ENCODE data around the gene NAT9. TPM values are rescaled to one million over a fixed set of nuclear protein-coding genes. Genes with fewer than 3 reads are reported as not detected.
A peak's percentile ranks its signal among the peaks of the same experiment; 100 is the strongest.

Gene NAT9
- total RNA-seq, 2 donors from 2014 or later = 28.4 to 52.6 TPM

DNA sequence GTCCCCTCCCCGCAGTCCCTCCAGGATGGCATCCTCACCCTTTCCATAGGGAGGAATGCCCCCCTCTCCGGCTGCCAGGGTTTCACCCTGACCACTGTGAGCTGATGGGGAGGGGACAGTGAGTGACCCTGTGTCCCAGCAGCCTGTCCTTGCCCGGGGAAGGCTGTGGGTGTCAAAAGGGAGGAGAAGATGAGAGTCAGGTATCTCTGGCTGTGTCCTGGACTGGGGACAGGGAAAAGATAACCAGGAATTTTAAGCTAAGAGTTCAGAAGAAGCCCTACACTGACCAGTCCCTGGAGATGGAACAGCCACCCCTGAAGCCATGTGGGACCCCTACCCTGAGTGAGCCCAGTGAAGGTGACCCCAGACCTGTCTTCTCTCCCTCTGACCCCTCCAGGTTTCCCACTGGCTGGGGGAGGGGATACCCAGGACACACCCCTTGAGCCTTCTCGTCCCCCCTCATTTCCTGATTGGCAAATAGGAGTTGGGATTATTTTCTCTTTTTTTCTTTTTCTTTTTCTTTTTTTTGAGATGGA, 11.3 kb downstream of the NAT9 start:
- no peak for DNase-seq
- H3K27me3 ChIP-seq = no peaks in the 10 kb centered on the region
- H3K9ac ChIP-seq (ENCODE audit: low read depth in 2 of 2, low read length in 2 of 2) = peak overlapping the region in 1 of 2 donors; percentile 32
- H3K4me3 ChIP-seq = no peak overlapping the region
- peaks cover 14% of the 10 kb centered on the region for H3K4me1 ChIP-seq
- no peak for TF ChIP-seq CTCF (IDR thresholded peaks at IDR 0.05)
- H3K27ac ChIP-seq = no peak overlapping the region
- intact Hi-C loops (cut with DNase I) = no loop called here
- no peaks in the 10 kb centered on the region for H3K9me3 ChIP-seq
- H3K36me3 ChIP-seq = peaks cover 4% of the 10 kb centered on the region

DNA sequence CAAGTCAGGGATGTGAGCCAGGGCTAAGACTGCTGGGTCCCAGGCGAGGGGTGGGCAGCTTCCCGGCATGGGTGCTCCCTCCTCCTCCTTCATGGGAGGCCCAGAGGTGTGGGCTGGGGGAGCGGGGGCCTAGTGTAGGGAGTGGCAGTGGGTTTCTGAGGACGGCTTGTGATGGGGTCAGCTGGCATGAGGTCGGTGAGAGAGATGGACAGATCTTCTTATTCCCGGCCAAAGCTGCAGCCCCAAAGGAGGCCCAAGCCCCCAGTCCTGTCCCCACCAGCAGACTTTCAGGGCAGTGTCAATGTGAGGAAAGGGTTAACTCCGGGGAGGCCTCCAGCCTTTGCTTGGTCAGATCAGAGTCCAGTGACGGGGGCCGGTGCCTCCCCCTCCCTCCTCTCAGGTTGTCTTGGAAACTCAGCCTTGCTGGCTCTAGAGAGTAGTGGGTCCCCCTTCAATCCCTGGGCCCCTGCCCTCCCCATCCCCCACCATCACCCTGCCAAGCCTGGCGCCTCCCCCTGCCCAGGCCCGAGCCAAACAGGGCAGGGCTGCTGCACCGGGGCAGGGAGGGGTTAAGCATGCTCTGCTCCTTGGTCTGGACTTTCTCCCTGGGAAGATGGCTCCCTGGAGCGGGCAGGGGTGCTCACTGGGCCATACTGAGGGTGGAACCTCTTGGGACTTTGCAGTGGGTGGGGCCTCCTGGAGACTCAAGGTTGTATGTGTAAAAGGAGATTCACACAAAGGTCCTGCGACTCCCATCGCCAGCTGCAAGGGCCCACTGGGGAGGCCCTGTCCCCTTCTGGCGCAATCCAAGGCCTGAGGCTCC, 12.4 kb downstream of the NAT9 start:
- intact Hi-C loops (cut with DNase I) = no loop called here
- no peak for TF ChIP-seq CTCF (IDR thresholded peaks at IDR 0.05)
- Histone ChIP-seq H3K4me1 (peaks cover 21% of the 10 kb centered on the region), H3K36me3 (peaks cover 4% of the 10 kb centered on the region), H3K27me3 (no peaks in the 10 kb centered on the region), H3K27ac (no peak overlapping the region), H3K9me3 (no peaks in the 10 kb centered on the region), H3K4me3 (no peak overlapping the region), H3K9ac (ENCODE audit: low read depth in 2 of 2, low read length in 2 of 2) (peak overlapping the region; percentile 30 to 32)
- peak; percentile 81 for DNase-seq

- DNase-seq = no peak
- Histone ChIP-seq H3K4me3 (no peak overlapping the region), H3K27me3 (no peaks in the 10 kb centered on the region), H3K27ac (no peak overlapping the region), H3K9ac (ENCODE audit: low read depth in 2 of 2, low read length in 2 of 2) (no peak overlapping the region), H3K9me3 (no peaks in the 10 kb centered on the region), H3K36me3 (peaks cover 2% of the 10 kb centered on the region), H3K4me1 (peaks cover 39% of the 10 kb centered on the region)
- intact Hi-C loops (cut with DNase I) = no loop called here
- no peak for TF ChIP-seq CTCF (IDR thresholded peaks at IDR 0.05)
Measured at GRCh38 chr17:74761931-74762330, 14.2 kb downstream of the NAT9 start.

GRCh38 chr17:74761419-74761818, 14.7 kb downstream of the NAT9 start:
- no peak for TF ChIP-seq CTCF (IDR thresholded peaks at IDR 0.05)
- no peak for DNase-seq
- Histone ChIP-seq H3K27me3 (no peaks in the 10 kb centered on the region), H3K27ac (no peak overlapping the region), H3K9ac (ENCODE audit: low read depth in 2 of 2, low read length in 2 of 2) (no peak overlapping the region), H3K36me3 (no peaks in the 10 kb centered on the region), H3K4me3 (no peak overlapping the region), H3K4me1 (peaks cover 41% of the 10 kb centered on the region), H3K9me3 (no peaks in the 10 kb centered on the region)
- intact Hi-C loops (cut with DNase I) = no loop called here

DNA sequence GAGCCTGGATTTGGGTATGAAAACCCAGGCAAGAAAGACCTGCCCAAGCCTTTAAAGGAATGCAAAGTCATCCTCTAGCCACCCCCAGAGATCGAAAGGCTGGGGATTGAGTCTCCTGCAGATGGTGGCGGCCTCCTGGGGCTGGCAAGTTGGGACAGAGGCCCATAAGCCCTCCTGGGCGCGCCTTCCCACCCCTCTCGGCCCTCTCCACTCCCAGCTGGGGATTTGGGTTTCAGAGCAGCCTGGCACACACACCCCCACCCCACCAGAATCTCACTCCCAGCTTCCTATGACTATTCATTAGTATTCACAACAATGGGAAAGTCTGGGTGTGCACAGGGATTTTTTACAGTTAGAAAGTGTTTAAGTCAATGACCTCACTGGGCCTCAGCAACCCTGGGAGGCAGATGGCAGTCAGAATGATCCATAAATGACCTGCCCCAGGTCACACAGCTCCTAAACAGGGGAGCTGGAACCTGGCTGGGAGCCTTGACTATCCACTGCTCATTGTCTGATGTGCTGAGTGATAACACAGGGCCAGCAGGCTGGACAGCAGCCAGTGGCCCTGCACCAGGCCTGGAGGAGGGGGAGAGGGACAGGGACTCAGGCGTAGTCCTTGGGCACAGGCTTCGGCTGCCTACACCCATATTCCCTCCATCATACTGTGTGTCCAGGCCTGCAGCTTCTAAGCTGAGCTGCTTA, 15.6 kb downstream of the NAT9 start:
- intact Hi-C loops (cut with DNase I) = no loop called here
- Histone ChIP-seq H3K27me3 (no peaks in the 10 kb centered on the region), H3K4me3 (no peak overlapping the region), H3K9me3 (no peaks in the 10 kb centered on the region), H3K9ac (ENCODE audit: low read depth in 2 of 2, low read length in 2 of 2) (peak overlapping the region in 1 of 2 donors; percentile 41), H3K27ac (no peak overlapping the region), H3K36me3 (no peaks in the 10 kb centered on the region), H3K4me1 (peaks cover 41% of the 10 kb centered on the region)
- TF ChIP-seq CTCF (IDR thresholded peaks at IDR 0.05) = no peak
- DNase-seq = no peak
